K562 (cell line): ENCODE results near the gene TEPSIN. TPM values are rescaled to one million over a fixed set of nuclear protein-coding genes. Genes with fewer than 3 reads are reported as not detected.

ENCODE experiments used
- ATAC-seq: fragments of 200-7000 bp; cut with Tn5 transposase; 3 replicates; pipeline ENCODE4 v1.9.1; 2020; ENCODE audit warnings: moderate library complexity
- BruUV-seq: library from RNA; stranded (reverse); fragments of 400-500 nt; replicated peaks from 2 replicates; lab custom pipeline; 2021; lab: Mats Ljungman, UMichigan
- CTCF ChIA-PET: fragments of 300-600 bp; formaldehyde crosslinking; extraction: SDS; loops from one replicate; lab custom pipeline; 2021; ENCODE audit warnings: low intra/inter-chr PET ratio; lab: Yijun Ruan, JAX
- POLR2A ChIA-PET: fragments of 300-600, 350-650 bp; sonication (Branson Sonifier 250); formaldehyde crosslinking; extraction: SDS; loops from one replicate; lab custom pipeline; 2021; ENCODE audit warnings: antibody characterized with exemption, inconsistent platforms; lab: Yijun Ruan, JAX
- DNase-seq, 4 experiments: peaks; one replicate each; pipeline versions ENCODE4 v3.0.0 to v3.0.0-alpha.2; 2011 to 2018; ENCODE audit warnings: low spot score in 3 of 4, mixed read lengths in 3 of 4; ENCODE audit errors: extremely low read depth in 1 of 4
- FAIRE-seq: peaks from 2 replicates; lab custom pipeline; 2011; peaks lifted over from hg19 to GRCh38; lab: Jason Lieb, UNC
- H2AFZ ChIP-seq: 2 replicates; pipeline ENCODE4 v1.6.0; 2011; ENCODE audit warnings: low read depth, low read length, control low read depth, inconsistent platforms
- H3K27ac ChIP-seq: fragments of 200-600 bp; 3 replicates; pipeline ENCODE4 v1.8.0; 2011; ENCODE audit warnings: low read depth, mild to moderate bottlenecking, control low read depth, inconsistent platforms, low read length, moderate library complexity, mixed read lengths; ENCODE audit errors: extremely low read depth
- H3K27me3 ChIP-seq, 2 experiments: fragments of 300-600 bp in 1 of 2; 2 replicates in 1 of 2; 3 replicates in 1 of 2; pipeline versions ENCODE4 v1.6.0 to v1.8.0; 2011; ENCODE audit warnings: inconsistent platforms in 2 of 2, low read length in 2 of 2, mild to moderate bottlenecking in 1 of 2, mixed read lengths in 1 of 2, moderate library complexity in 1 of 2; ENCODE audit not compliant: control insufficient read depth in 2 of 2, insufficient read depth in 2 of 2
- H3K36me3 ChIP-seq: fragments of 300-600 bp; 3 replicates; pipeline ENCODE4 v1.8.0; 2011; ENCODE audit warnings: mild to moderate bottlenecking, low read length, inconsistent platforms; ENCODE audit not compliant: control insufficient read depth, insufficient read depth
- H3K4me1 ChIP-seq, 2 experiments: fragments of 200-600 bp in 1 of 2; replicated peaks in 1 of 2; 2 replicates in 1 of 2; 3 replicates in 1 of 2; pipeline versions ENCODE4 v1.5.1 to v1.8.0; 2011; ENCODE audit warnings: inconsistent platforms in 2 of 2, low read length in 2 of 2, mild to moderate bottlenecking in 1 of 2, mixed read lengths in 1 of 2, moderate library complexity in 1 of 2; ENCODE audit not compliant: control insufficient read depth in 2 of 2, insufficient read depth in 2 of 2
- H3K4me2 ChIP-seq: 2 replicates; pipeline ENCODE4 v1.6.1; 2011; ENCODE audit warnings: low read length, control low read depth, inconsistent platforms, mixed read lengths; ENCODE audit not compliant: insufficient read depth
- H3K4me3 ChIP-seq: fragments of 200-600 bp; sonication (generic), shearing (Covaris generic); 2 replicates; pipeline ENCODE4 v1.5.1; 2016; ENCODE audit warnings: control low read depth, inconsistent platforms
- H3K79me2 ChIP-seq: fragments of 200-600 bp; 3 replicates; pipeline ENCODE4 v1.8.0; 2011; ENCODE audit warnings: low read length, inconsistent platforms; ENCODE audit not compliant: control insufficient read depth, insufficient read depth
- H3K9ac ChIP-seq, 2 experiments: 2 replicates each; pipeline versions ENCODE4 v1.6.0 to v1.6.1; 2011; ENCODE audit warnings: low read depth in 2 of 2, low read length in 2 of 2, control low read depth in 1 of 2, inconsistent platforms in 1 of 2, mild to moderate bottlenecking in 1 of 2, mixed read lengths in 1 of 2; ENCODE audit not compliant: insufficient read depth in 1 of 2
- H3K9me1 ChIP-seq: one replicate; pipeline ENCODE4 v1.6.0; 2011; ENCODE audit warnings: inconsistent platforms, mild to moderate bottlenecking, low read length, moderate library complexity; ENCODE audit not compliant: control insufficient read depth, insufficient read depth
- H3K9me3 ChIP-seq: replicated peaks from 2 replicates; pipeline ENCODE4 v1.5.1; 2011; ENCODE audit warnings: low read depth, low read length, inconsistent platforms; ENCODE audit not compliant: control insufficient read depth, insufficient read depth
- H4K20me1 ChIP-seq: replicated peaks from 2 replicates; pipeline ENCODE4 v1.6.1; 2011; ENCODE audit warnings: low read length, inconsistent platforms, mixed read lengths; ENCODE audit not compliant: control insufficient read depth, insufficient read depth
- GATA2 ChIP-seq: sonication (generic); formaldehyde crosslinking; IDR thresholded peaks from 2 replicates; pipeline ENCODE4 v1.4.0; 2020; ENCODE audit warnings: mild to moderate bottlenecking, missing genetic modification reagents
- HDAC8 ChIP-seq: fragments of 450-650 bp; IDR thresholded peaks from 2 replicates; pipeline ENCODE4 v1.6.1; 2016; ENCODE audit warnings: mild to moderate bottlenecking, missing genetic modification characterization, moderate library complexity, missing compliant biosample characterization
- ID3 ChIP-seq, 2 experiments: fragments of 250-450 bp in 1 of 2; fragments of 450-650 bp in 1 of 2; sonication (Bioruptor Pico) in 1 of 2; IDR thresholded peaks; 2 replicates each; pipeline versions ENCODE4 v1.6.1 to v1.8.0; 2016 to 2021; ENCODE audit warnings: mild to moderate bottlenecking in 2 of 2, moderate library complexity in 2 of 2, missing compliant biosample characterization in 1 of 2, missing genetic modification characterization in 1 of 2
- LCOR ChIP-seq: sonication (generic); formaldehyde crosslinking; IDR thresholded peaks from 2 replicates; pipeline ENCODE4 v1.8.0; 2022; ENCODE audit warnings: mild to moderate bottlenecking, missing genetic modification reagents
- MAX ChIP-seq: sonication (generic); formaldehyde crosslinking; IDR thresholded peaks from 2 replicates; pipeline ENCODE4 v1.9.0; 2022; ENCODE audit warnings: mild to moderate bottlenecking, missing genetic modification reagents
- RNF2 ChIP-seq: sonication (generic); IDR thresholded peaks from 2 replicates; pipeline ENCODE4 v1.6.1; 2016
- TCF15 ChIP-seq: fragments of 250-450 bp; sonication (Bioruptor Pico); IDR thresholded peaks from 2 replicates; pipeline ENCODE4 v1.8.0; 2022; ENCODE audit warnings: moderate library complexity, mild to moderate bottlenecking, inconsistent platforms
- XRCC4 ChIP-seq: IDR thresholded peaks from one replicate; pipeline ENCODE4 v1.6.1; 2011; ENCODE audit not compliant: insufficient read depth, insufficient read length; ENCODE audit errors: extremely low read depth
- ZNF24 ChIP-seq: fragments of 450-650 bp; IDR thresholded peaks from 2 replicates; pipeline ENCODE4 v1.6.1; 2016
- ZNF778 ChIP-seq: fragments of 450-650 bp; formaldehyde crosslinking; IDR thresholded peaks from 2 replicates; pipeline ENCODE4 v1.4.0; 2020; ENCODE audit warnings: mild to moderate bottlenecking, moderate library complexity
- ZNF780A ChIP-seq: fragments of 250-450 bp; sonication (Bioruptor Pico); IDR thresholded peaks from 2 replicates; pipeline ENCODE4 v1.5.0; 2021; ENCODE audit warnings: mild to moderate bottlenecking
- WGBS: fragments of 100-300 bp; shearing (Covaris generic); methylation state at CpG from one replicate; pipeline ENCODE4 v1.1.6; 2016; ENCODE audit warnings: low coverage, mixed read lengths; ENCODE audit not compliant: insufficient coverage; ENCODE audit errors: missing lambda C conversion rate; 5-methylcytosine and 5-hydroxymethylcytosine counted together
- in situ Hi-C: fragments of 300-500 bp; cut with MboI; formaldehyde crosslinking; loops from 4 replicates; pipeline ENCODE4 v1.15.0; 2018; ENCODE audit warnings: inconsistent platforms, mixed read lengths
- intact Hi-C: fragments of 100-400 bp; cut with micrococcal nuclease; formaldehyde crosslinking; loops from 2 replicates; pipeline ENCODE4 v1.14.2; 2022
- polyA plus RNA-seq, 8 experiments: library from polyadenylated mRNA; depleted of rRNA in 4 of 8; stranded (reverse) in 5 of 8; unstranded in 3 of 8; fragments of >200 nt; fragmentation: Nextera tagmentation in 2 of 8; fragmentation: Illumina TruSeq in 1 of 8; extraction: Ambion mirVana in 2 of 8; extraction: Trizol in 1 of 8; gene quantifications; 2 replicates each; pipeline versions ENCODE4 v1.2.1 to v1.2.3, GENCODE V29; 2011 to 2014; ENCODE audit warnings: inconsistent platforms in 1 of 8, missing spikeins in 1 of 8
- total RNA-seq, 7 experiments: library from RNA; depleted of rRNA in 6 of 7; stranded (reverse); fragments of >200 nt in 6 of 7; fragmentation: Illumina TruSeq in 2 of 7; extraction: Trizol in 2 of 7; gene quantifications; 2 replicates each; pipeline versions ENCODE4 v1.2.1 to v1.2.3, GENCODE V29; 2011 to 2021; ENCODE audit warnings: low replicate concordance in 1 of 7

TEPSIN gene
- total and polyA plus RNA-seq, 9 of the 15 experiments (the other 6 are each of a cell fraction or from before 2014, with no cell fraction given): 0.80 to 29.8 (median 5.3) TPM

GRCh38 chr17:81285894-81286293 lies 47.0 kb upstream of the TEPSIN start:
- peak overlapping the region; percentile 65 to 89 for H3K9ac ChIP-seq
- peak overlapping the region; percentile 81 for H3K4me2 ChIP-seq
- H4K20me1 ChIP-seq: no peaks in the 10 kb centered on the region
- peak overlapping the region; percentile 94 for H2AFZ ChIP-seq
- BruUV-seq: no TSS peak
- WGBS: 76% methylated on average over 12 of the region's 12 CpGs
- peak overlapping the region; percentile 84 for H3K27ac ChIP-seq
- no peak for DNase-seq
- POLR2A ChIA-PET: interaction anchor here (0.6 to 2.2 kb wide), 6 partner anchors 9 to 226 kb away, joined by 3 to 8 read pairs (median 3); partner anchors contain the start of genes ACTG1 and SLC38A10
- peaks cover 64% of the 10 kb centered on the region; the same call in 2 of the 3 replicates for H3K36me3 ChIP-seq
- in situ Hi-C loops: no loop called here
- H3K4me3 ChIP-seq: peak overlapping the region; percentile 22; the same call in 1 of the 2 replicates
- peaks cover 17 to 54% of the 10 kb centered on the region in 2 experiments for H3K4me1 ChIP-seq
- no peaks in the 10 kb centered on the region for H3K27me3 ChIP-seq
- CTCF ChIA-PET: no interaction called here
- intact Hi-C loops: no loop called here
- TF ChIP-seq ZNF24 (no peak), LCOR (CRISPR knock-in tag) (no peak), ZNF780A (no peak), GATA2 (CRISPR knock-in tag) (no peak), MAX (CRISPR knock-in tag) (no peak), XRCC4 (no peak), TCF15 (CRISPR knock-in tag) (no peak), HDAC8 (tag) (no peak), ZNF778 (CRISPR knock-in tag) (no peak), RNF2 (no peak), ID3 (CRISPR knock-in tag; IDR thresholded peaks at IDR 0.05) (no peak), ID3 (tag; IDR thresholded peaks at IDR 0.05) (no peak)
- TF ChIP-seq, all 486 proteins: peak for 0
- ATAC-seq (peak; percentile 20; the same call in 2 of the 3 replicates), FAIRE-seq (peak; percentile 66)
- H3K9me3 ChIP-seq: no peaks in the 10 kb centered on the region
- peaks cover 44% of the 10 kb centered on the region for H3K79me2 ChIP-seq
- H3K9me1 ChIP-seq: no peaks in the 10 kb centered on the region
